Uterus (tissue), 2 donors: Measurements from ENCODE around the gene THSD4.

Source experiments
- POLR2A ChIP-seq, 2 donors: fragments of 450-650 bp; IDR thresholded peaks; one replicate each; pipeline ENCODE4 v1.6.1; 2016; ENCODE audit warnings: antibody characterized with exemption in 2 of 2, mild to moderate bottlenecking in 1 of 2, moderate library complexity in 1 of 2
- TF ChIP-seq, protein P1 (sequence below), 4 experiments: fragments of 200-600 bp in 2 of 4; fragments of 450-650 bp in 2 of 4; sonication (generic) in 2 of 4; IDR thresholded peaks; one replicate each; pipeline ENCODE4 v1.5.1; 2016 to 2019; ENCODE audit warnings: antibody characterized with exemption in 4 of 4, mild to moderate bottlenecking in 2 of 4, moderate library complexity in 1 of 4

DNA sequence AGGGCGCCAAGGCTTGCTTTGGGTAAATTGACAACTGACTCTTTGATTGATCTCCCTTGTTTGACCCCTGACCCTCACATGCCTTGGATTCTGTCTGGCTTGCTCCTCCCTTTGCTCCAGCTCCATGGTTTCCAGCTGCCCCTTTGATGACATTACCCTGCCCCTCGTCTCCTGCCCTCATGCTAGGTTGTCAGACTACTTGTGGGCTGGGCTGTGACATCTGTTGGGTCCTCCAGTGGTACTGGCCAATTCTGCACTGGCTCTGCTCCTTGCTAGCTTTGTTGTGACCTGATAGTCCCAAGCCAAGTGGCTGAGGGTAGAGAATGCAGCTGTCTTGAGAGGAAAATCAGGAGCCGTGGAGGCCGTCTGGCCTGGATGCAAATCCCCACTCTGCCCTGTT, 6.2 kb downstream of the THSD4 start:
- TF ChIP-seq POLR2A (IDR thresholded peaks at IDR 0.05) = no peak
- TF ChIP-seq, protein P1, sequence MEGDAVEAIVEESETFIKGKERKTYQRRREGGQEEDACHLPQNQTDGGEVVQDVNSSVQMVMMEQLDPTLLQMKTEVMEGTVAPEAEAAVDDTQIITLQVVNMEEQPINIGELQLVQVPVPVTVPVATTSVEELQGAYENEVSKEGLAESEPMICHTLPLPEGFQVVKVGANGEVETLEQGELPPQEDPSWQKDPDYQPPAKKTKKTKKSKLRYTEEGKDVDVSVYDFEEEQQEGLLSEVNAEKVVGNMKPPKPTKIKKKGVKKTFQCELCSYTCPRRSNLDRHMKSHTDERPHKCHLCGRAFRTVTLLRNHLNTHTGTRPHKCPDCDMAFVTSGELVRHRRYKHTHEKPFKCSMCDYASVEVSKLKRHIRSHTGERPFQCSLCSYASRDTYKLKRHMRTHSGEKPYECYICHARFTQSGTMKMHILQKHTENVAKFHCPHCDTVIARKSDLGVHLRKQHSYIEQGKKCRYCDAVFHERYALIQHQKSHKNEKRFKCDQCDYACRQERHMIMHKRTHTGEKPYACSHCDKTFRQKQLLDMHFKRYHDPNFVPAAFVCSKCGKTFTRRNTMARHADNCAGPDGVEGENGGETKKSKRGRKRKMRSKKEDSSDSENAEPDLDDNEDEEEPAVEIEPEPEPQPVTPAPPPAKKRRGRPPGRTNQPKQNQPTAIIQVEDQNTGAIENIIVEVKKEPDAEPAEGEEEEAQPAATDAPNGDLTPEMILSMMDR (IDR thresholded peaks at IDR 0.05) = no peak
